Measurements from ENCODE around the gene PPP4R3A.

PPP4R3A gene

GRCh38 chr14:91484186-91484585 is 25.9 kb downstream of the PPP4R3A start:
- peak; percentile 8 for TF ChIP-seq CTCF (IDR thresholded peaks at IDR 0.05; ENCODE audit: insufficient read depth, missing control alignments)
- DNase-seq (ENCODE audit: insufficient read length, low spot score) (no peak), FAIRE-seq (no peak)

GRCh38 chr14:91482263-91483013 is 27.7 kb downstream of the PPP4R3A start:
- no peak for FAIRE-seq
- no peak for DNase-seq (ENCODE audit: insufficient read length, low spot score)
- TF ChIP-seq CTCF (IDR thresholded peaks at IDR 0.05; ENCODE audit: insufficient read depth, missing control alignments) = no peak

GRCh38 chr14:91477388-91477787 is 32.7 kb downstream of the PPP4R3A start:
- FAIRE-seq (no peak), DNase-seq (ENCODE audit: insufficient read length, low spot score) (no peak)
- no peak for TF ChIP-seq CTCF (IDR thresholded peaks at IDR 0.05; ENCODE audit: insufficient read depth, missing control alignments)

- FAIRE-seq (no peak), DNase-seq (ENCODE audit: insufficient read length, low spot score) (no peak)
- TF ChIP-seq CTCF (IDR thresholded peaks at IDR 0.05; ENCODE audit: insufficient read depth, missing control alignments) = no peak
Measured at GRCh38 chr14:91473046-91473445, 37.1 kb downstream of the PPP4R3A start.

GRCh38 chr14:91470216-91470615 is 39.9 kb downstream of the PPP4R3A start:
- TF ChIP-seq CTCF (IDR thresholded peaks at IDR 0.05; ENCODE audit: insufficient read depth, missing control alignments) = no peak
- FAIRE-seq (no peak), DNase-seq (ENCODE audit: insufficient read length, low spot score) (no peak)

- DNase-seq (ENCODE audit: insufficient read length, low spot score) (no peak), FAIRE-seq (no peak)
- no peak for TF ChIP-seq CTCF (IDR thresholded peaks at IDR 0.05; ENCODE audit: insufficient read depth, missing control alignments)
Measured at GRCh38 chr14:91466192-91466591, 43.9 kb downstream of the PPP4R3A start.

GRCh38 chr14:91464615-91465205 is 45.4 kb downstream of the PPP4R3A start:
- FAIRE-seq (no peak), DNase-seq (ENCODE audit: insufficient read length, low spot score) (no peak)
- no peak for TF ChIP-seq CTCF (IDR thresholded peaks at IDR 0.05; ENCODE audit: insufficient read depth, missing control alignments)

Data from D721Med (cell line).